K562 (cell line): ENCODE results near the gene MC2R. TPM values are rescaled to one million over a fixed set of nuclear protein-coding genes. Genes with fewer than 3 reads are reported as not detected.

Source experiments
- ATAC-seq: fragments of 200-7000 bp; cut with Tn5 transposase; 3 replicates; pipeline ENCODE4 v1.9.1; 2020; ENCODE audit warnings: moderate library complexity
- BruUV-seq: library from RNA; stranded (reverse); fragments of 400-500 nt; replicated peaks from 2 replicates; lab custom pipeline; 2021; lab: Mats Ljungman, UMichigan
- CTCF ChIA-PET: fragments of 300-600 bp; formaldehyde crosslinking; extraction: SDS; loops from one replicate; lab custom pipeline; 2021; ENCODE audit warnings: low intra/inter-chr PET ratio; lab: Yijun Ruan, JAX
- POLR2A ChIA-PET: fragments of 300-600, 350-650 bp; sonication (Branson Sonifier 250); formaldehyde crosslinking; extraction: SDS; loops from one replicate; lab custom pipeline; 2021; ENCODE audit warnings: antibody characterized with exemption, inconsistent platforms; lab: Yijun Ruan, JAX
- DNase-seq, 4 experiments: peaks; one replicate each; pipeline versions ENCODE4 v3.0.0 to v3.0.0-alpha.2; 2011 to 2018; ENCODE audit warnings: low spot score in 3 of 4, mixed read lengths in 3 of 4; ENCODE audit errors: extremely low read depth in 1 of 4
- FAIRE-seq: peaks from 2 replicates; lab custom pipeline; 2011; peaks lifted over from hg19 to GRCh38; lab: Jason Lieb, UNC
- H2AFZ ChIP-seq: 2 replicates; pipeline ENCODE4 v1.6.0; 2011; ENCODE audit warnings: low read depth, low read length, control low read depth, inconsistent platforms
- H3K27ac ChIP-seq: fragments of 200-600 bp; 3 replicates; pipeline ENCODE4 v1.8.0; 2011; ENCODE audit warnings: low read depth, mild to moderate bottlenecking, control low read depth, inconsistent platforms, low read length, moderate library complexity, mixed read lengths; ENCODE audit errors: extremely low read depth
- H3K27me3 ChIP-seq, 2 experiments: fragments of 300-600 bp in 1 of 2; 2 replicates in 1 of 2; 3 replicates in 1 of 2; pipeline versions ENCODE4 v1.6.0 to v1.8.0; 2011; ENCODE audit warnings: inconsistent platforms in 2 of 2, low read length in 2 of 2, mild to moderate bottlenecking in 1 of 2, mixed read lengths in 1 of 2, moderate library complexity in 1 of 2; ENCODE audit not compliant: control insufficient read depth in 2 of 2, insufficient read depth in 2 of 2
- H3K36me3 ChIP-seq: fragments of 300-600 bp; 3 replicates; pipeline ENCODE4 v1.8.0; 2011; ENCODE audit warnings: mild to moderate bottlenecking, low read length, inconsistent platforms; ENCODE audit not compliant: control insufficient read depth, insufficient read depth
- H3K4me1 ChIP-seq, 2 experiments: fragments of 200-600 bp in 1 of 2; replicated peaks in 1 of 2; 2 replicates in 1 of 2; 3 replicates in 1 of 2; pipeline versions ENCODE4 v1.5.1 to v1.8.0; 2011; ENCODE audit warnings: inconsistent platforms in 2 of 2, low read length in 2 of 2, mild to moderate bottlenecking in 1 of 2, mixed read lengths in 1 of 2, moderate library complexity in 1 of 2; ENCODE audit not compliant: control insufficient read depth in 2 of 2, insufficient read depth in 2 of 2
- H3K4me2 ChIP-seq: 2 replicates; pipeline ENCODE4 v1.6.1; 2011; ENCODE audit warnings: low read length, control low read depth, inconsistent platforms, mixed read lengths; ENCODE audit not compliant: insufficient read depth
- H3K4me3 ChIP-seq: fragments of 200-600 bp; sonication (generic), shearing (Covaris generic); 2 replicates; pipeline ENCODE4 v1.5.1; 2016; ENCODE audit warnings: control low read depth, inconsistent platforms
- H3K79me2 ChIP-seq: fragments of 200-600 bp; 3 replicates; pipeline ENCODE4 v1.8.0; 2011; ENCODE audit warnings: low read length, inconsistent platforms; ENCODE audit not compliant: control insufficient read depth, insufficient read depth
- H3K9ac ChIP-seq, 2 experiments: 2 replicates each; pipeline versions ENCODE4 v1.6.0 to v1.6.1; 2011; ENCODE audit warnings: low read depth in 2 of 2, low read length in 2 of 2, control low read depth in 1 of 2, inconsistent platforms in 1 of 2, mild to moderate bottlenecking in 1 of 2, mixed read lengths in 1 of 2; ENCODE audit not compliant: insufficient read depth in 1 of 2
- H3K9me1 ChIP-seq: one replicate; pipeline ENCODE4 v1.6.0; 2011; ENCODE audit warnings: inconsistent platforms, mild to moderate bottlenecking, low read length, moderate library complexity; ENCODE audit not compliant: control insufficient read depth, insufficient read depth
- H3K9me3 ChIP-seq: replicated peaks from 2 replicates; pipeline ENCODE4 v1.5.1; 2011; ENCODE audit warnings: low read depth, low read length, inconsistent platforms; ENCODE audit not compliant: control insufficient read depth, insufficient read depth
- H4K20me1 ChIP-seq: replicated peaks from 2 replicates; pipeline ENCODE4 v1.6.1; 2011; ENCODE audit warnings: low read length, inconsistent platforms, mixed read lengths; ENCODE audit not compliant: control insufficient read depth, insufficient read depth
- CTCF ChIP-seq, 3 experiments: IDR thresholded peaks in 2 of 3; conservative IDR thresholded peaks in 1 of 3; 2 replicates each; pipeline ENCODE4 v1.5.1; 2011 to 2012; ENCODE audit warnings: low read length in 3 of 3, mild to moderate bottlenecking in 3 of 3, control low read depth in 2 of 3, improper control_type of control experiment in 1 of 3, inconsistent platforms in 1 of 3, low read depth in 1 of 3, mixed read lengths in 1 of 3, moderate library complexity in 1 of 3; ENCODE audit not compliant: insufficient read depth in 2 of 3
- FUS ChIP-seq: fragments of 200-400 bp; formaldehyde crosslinking; optimal IDR thresholded peaks from 2 replicates; pipeline ENCODE3; 2017; ENCODE audit warnings: low read depth, low read length
- MTA1 ChIP-seq: fragments of 450-650 bp; IDR thresholded peaks from 2 replicates; pipeline ENCODE4 v1.6.1; 2017; ENCODE audit warnings: borderline replicate concordance
- NCOA2 ChIP-seq, 2 experiments: fragments of 450-650 bp; IDR thresholded peaks; 2 replicates each; pipeline ENCODE4 v1.6.1; 2018; ENCODE audit warnings: mild to moderate bottlenecking in 2 of 2, moderate library complexity in 1 of 2; ENCODE audit not compliant: partially characterized antibody in 2 of 2
- PTTG1 ChIP-seq: fragments of 450-650 bp; IDR thresholded peaks from 2 replicates; pipeline ENCODE4 v1.6.1; 2016; ENCODE audit warnings: low read depth, mild to moderate bottlenecking, missing genetic modification characterization, missing compliant biosample characterization
- RBM34 ChIP-seq: fragments of 200-400 bp; formaldehyde crosslinking; IDR thresholded peaks from 2 replicates; pipeline ENCODE4 v1.6.1; 2018; ENCODE audit warnings: low read length, borderline replicate concordance; ENCODE audit not compliant: insufficient read depth
- SMARCB1 ChIP-seq: IDR thresholded peaks from 2 replicates; pipeline ENCODE4 v1.6.1; 2011; ENCODE audit warnings: improper control_type of control experiment, low read depth; ENCODE audit not compliant: insufficient read length
- ZNF511 ChIP-seq: sonication (generic); formaldehyde crosslinking; IDR thresholded peaks from 2 replicates; pipeline ENCODE4 v1.8.0; 2022; ENCODE audit warnings: mild to moderate bottlenecking, missing genetic modification reagents
- WGBS: fragments of 100-300 bp; shearing (Covaris generic); methylation state at CpG from one replicate; pipeline ENCODE4 v1.1.6; 2016; ENCODE audit warnings: low coverage, mixed read lengths; ENCODE audit not compliant: insufficient coverage; ENCODE audit errors: missing lambda C conversion rate; 5-methylcytosine and 5-hydroxymethylcytosine counted together
- in situ Hi-C: fragments of 300-500 bp; cut with MboI; formaldehyde crosslinking; loops from 4 replicates; pipeline ENCODE4 v1.15.0; 2018; ENCODE audit warnings: inconsistent platforms, mixed read lengths
- intact Hi-C: fragments of 100-400 bp; cut with micrococcal nuclease; formaldehyde crosslinking; loops from 2 replicates; pipeline ENCODE4 v1.14.2; 2022
- polyA plus RNA-seq, 8 experiments: library from polyadenylated mRNA; depleted of rRNA in 4 of 8; stranded (reverse) in 5 of 8; unstranded in 3 of 8; fragments of >200 nt; fragmentation: Nextera tagmentation in 2 of 8; fragmentation: Illumina TruSeq in 1 of 8; extraction: Ambion mirVana in 2 of 8; extraction: Trizol in 1 of 8; gene quantifications; 2 replicates each; pipeline versions ENCODE4 v1.2.1 to v1.2.3, GENCODE V29; 2011 to 2014; ENCODE audit warnings: inconsistent platforms in 1 of 8, missing spikeins in 1 of 8
- total RNA-seq, 7 experiments: library from RNA; depleted of rRNA in 6 of 7; stranded (reverse); fragments of >200 nt in 6 of 7; fragmentation: Illumina TruSeq in 2 of 7; extraction: Trizol in 2 of 7; gene quantifications; 2 replicates each; pipeline versions ENCODE4 v1.2.1 to v1.2.3, GENCODE V29; 2011 to 2021; ENCODE audit warnings: low replicate concordance in 1 of 7
- TF ChIP-seq, protein P1 (sequence below), 3 experiments: fragments of 200-800 bp in 1 of 3; fragments of 250-450 bp in 1 of 3; fragments of 450-650 bp in 1 of 3; sonication (Bioruptor Pico) in 1 of 3; sonication (Bioruptor generic) in 1 of 3; formaldehyde crosslinking in 1 of 3; IDR thresholded peaks; 2 replicates each; pipeline versions ENCODE4 v1.6.1 to v1.8.0; 2016 to 2022; ENCODE audit warnings: mild to moderate bottlenecking in 2 of 3, missing genetic modification characterization in 2 of 3, missing compliant biosample characterization in 1 of 3, moderate library complexity in 1 of 3

MC2R gene
- total and polyA plus RNA-seq, 9 of the 15 experiments (the other 6 are each of a cell fraction or from before 2014, with no cell fraction given) = not detected

DNA sequence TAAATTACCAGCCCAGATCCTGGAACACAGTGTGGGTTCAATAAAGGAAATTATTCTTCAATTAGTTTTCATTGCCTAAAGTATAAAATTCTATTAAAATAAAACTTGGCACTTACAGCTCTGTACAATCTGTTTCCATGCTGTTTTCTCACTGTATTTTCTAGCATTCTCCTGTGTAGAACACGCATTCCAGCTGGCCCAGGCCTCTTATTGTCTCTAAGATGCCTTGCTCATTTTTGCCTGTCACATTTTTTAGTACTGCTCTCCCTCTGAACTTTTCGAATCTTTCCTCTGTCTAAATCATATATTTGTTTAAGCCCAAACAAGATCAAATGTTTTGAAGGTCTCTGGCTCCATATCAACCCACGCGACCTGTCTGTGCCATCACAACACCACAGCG is 20.8 kb downstream of the MC2R start:
- Histone ChIP-seq H3K9ac (no peak overlapping the region), H3K4me3 (no peak overlapping the region), H3K4me1 (no peaks in the 10 kb centered on the region), H3K36me3 (no peaks in the 10 kb centered on the region), H3K79me2 (no peaks in the 10 kb centered on the region), H2AFZ (no peak overlapping the region), H3K27me3 (no peaks in the 10 kb centered on the region; a peak in 1 of 5 replicates), H4K20me1 (no peaks in the 10 kb centered on the region), H3K9me3 (no peaks in the 10 kb centered on the region), H3K4me2 (no peak overlapping the region)
- DNase-seq (no peak), FAIRE-seq (no peak)
- no TSS peak for BruUV-seq
- intact Hi-C loops = no loop called here
- POLR2A ChIA-PET = interaction anchor here (1.3 kb wide), 1 partner anchor 22 kb away, joined by 4 read pairs; no protein-coding TSS in a partner anchor
- no peak for TF ChIP-seq MTA1
- TF ChIP-seq NCOA2 (IDR thresholded peaks at IDR 0.05; ENCODE audit: partially characterized antibody in 2 of 2) = no peak
- TF ChIP-seq CTCF (IDR thresholded peaks at IDR 0.05 in 2 of 3, conservative IDR thresholded peaks at IDR 0.05 in 1 of 3; ENCODE audit: insufficient read depth in 2 of 3, low read depth in 1 of 3, low read length in 3 of 3) = no peak
- TF ChIP-seq, all 486 proteins: peak for 0
- in situ Hi-C loops = no loop called here
- no peak for ATAC-seq
- Histone ChIP-seq H3K27ac (no peak overlapping the region), H3K9me1 (no peaks in the 10 kb centered on the region)
- WGBS = 0% methylated on average over 5 of the region's 5 CpGs
- CTCF ChIA-PET = no interaction called here

GRCh38 chr18:13893418-13893760 is 21.9 kb downstream of the MC2R start:
- Histone ChIP-seq H3K4me1 (no peaks in the 10 kb centered on the region), H2AFZ (no peak overlapping the region), H3K9me1 (no peaks in the 10 kb centered on the region), H3K9me3 (no peaks in the 10 kb centered on the region), H3K27ac (no peak overlapping the region), H3K4me2 (no peak overlapping the region), H3K36me3 (no peaks in the 10 kb centered on the region), H4K20me1 (no peaks in the 10 kb centered on the region), H3K27me3 (no peaks in the 10 kb centered on the region; a peak in 1 of 5 replicates), H3K9ac (no peak overlapping the region), H3K79me2 (no peaks in the 10 kb centered on the region), H3K4me3 (no peak overlapping the region)
- no peak for FAIRE-seq
- in situ Hi-C loops (no loop called here), intact Hi-C loops (no loop called here)
- CTCF ChIA-PET = no interaction called here
- ATAC-seq = no peak
- DNase-seq = no peak
- BruUV-seq = no TSS peak
- POLR2A ChIA-PET = no interaction called here
- WGBS = 0% methylated on average over 3 of the region's 3 CpGs
- TF ChIP-seq PTTG1 (tag) = no peak
- no peak for TF ChIP-seq SMARCB1
- TF ChIP-seq FUS = no peak
- TF ChIP-seq ZNF511 (CRISPR knock-in tag) = no peak
- no peak for TF ChIP-seq RBM34
- TF ChIP-seq, protein P1, sequence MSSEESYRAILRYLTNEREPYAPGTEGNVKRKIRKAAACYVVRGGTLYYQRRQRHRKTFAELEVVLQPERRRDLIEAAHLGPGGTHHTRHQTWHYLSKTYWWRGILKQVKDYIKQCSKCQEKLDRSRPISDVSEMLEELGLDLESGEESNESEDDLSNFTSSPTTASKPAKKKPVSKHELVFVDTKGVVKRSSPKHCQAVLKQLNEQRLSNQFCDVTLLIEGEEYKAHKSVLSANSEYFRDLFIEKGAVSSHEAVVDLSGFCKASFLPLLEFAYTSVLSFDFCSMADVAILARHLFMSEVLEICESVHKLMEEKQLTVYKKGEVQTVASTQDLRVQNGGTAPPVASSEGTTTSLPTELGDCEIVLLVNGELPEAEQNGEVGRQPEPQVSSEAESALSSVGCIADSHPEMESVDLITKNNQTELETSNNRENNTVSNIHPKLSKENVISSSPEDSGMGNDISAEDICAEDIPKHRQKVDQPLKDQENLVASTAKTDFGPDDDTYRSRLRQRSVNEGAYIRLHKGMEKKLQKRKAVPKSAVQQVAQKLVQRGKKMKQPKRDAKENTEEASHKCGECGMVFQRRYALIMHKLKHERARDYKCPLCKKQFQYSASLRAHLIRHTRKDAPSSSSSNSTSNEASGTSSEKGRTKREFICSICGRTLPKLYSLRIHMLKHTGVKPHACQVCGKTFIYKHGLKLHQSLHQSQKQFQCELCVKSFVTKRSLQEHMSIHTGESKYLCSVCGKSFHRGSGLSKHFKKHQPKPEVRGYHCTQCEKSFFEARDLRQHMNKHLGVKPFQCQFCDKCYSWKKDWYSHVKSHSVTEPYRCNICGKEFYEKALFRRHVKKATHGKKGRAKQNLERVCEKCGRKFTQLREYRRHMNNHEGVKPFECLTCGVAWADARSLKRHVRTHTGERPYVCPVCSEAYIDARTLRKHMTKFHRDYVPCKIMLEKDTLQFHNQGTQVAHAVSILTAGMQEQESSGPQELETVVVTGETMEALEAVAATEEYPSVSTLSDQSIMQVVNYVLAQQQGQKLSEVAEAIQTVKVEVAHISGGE (CRISPR knock-in tag; IDR thresholded peaks at IDR 0.05) = no peak
